H9 (cell line): Measurements from ENCODE around the gene TSPAN13. TPM values are rescaled to one million over a fixed set of nuclear protein-coding genes. Genes with fewer than 3 reads are reported as not detected.

ENCODE experiments used
- DNase-seq: peaks from one replicate; pipeline ENCODE4 v3.0.0-alpha.2; 2017
- H2AFZ ChIP-seq: one replicate; pipeline ENCODE4 v1.6.1; 2013; ENCODE audit warnings: mild to moderate bottlenecking, low read length, control low read depth, moderate library complexity
- H2AK5ac ChIP-seq: 2 replicates; pipeline ENCODE4 v1.6.1; 2013; ENCODE audit warnings: low read length, control low read depth, mixed read lengths; ENCODE audit not compliant: insufficient read length
- H2BK120ac ChIP-seq: one replicate; pipeline ENCODE4 v1.6.1; 2013; ENCODE audit warnings: low read depth, mild to moderate bottlenecking, low read length, control low read depth, inconsistent platforms; ENCODE audit not compliant: poor library complexity, severe bottlenecking
- H2BK12ac ChIP-seq: 2 replicates; pipeline ENCODE4 v1.6.1; 2013; ENCODE audit warnings: low read length, control low read depth, mixed read lengths, low read depth; ENCODE audit not compliant: insufficient read length
- H2BK15ac ChIP-seq: 2 replicates; pipeline ENCODE4 v1.6.1; 2013; ENCODE audit warnings: low read depth, low read length, control low read depth
- H2BK20ac ChIP-seq: one replicate; pipeline ENCODE4 v1.6.1; 2013; ENCODE audit warnings: low read depth, mild to moderate bottlenecking, low read length, control low read depth, inconsistent platforms; ENCODE audit not compliant: poor library complexity, severe bottlenecking
- H2BK5ac ChIP-seq: 2 replicates; pipeline ENCODE4 v1.6.1; 2013; ENCODE audit warnings: low read length, control low read depth, mixed read lengths; ENCODE audit not compliant: insufficient read length
- H3K14ac ChIP-seq: 2 replicates; pipeline ENCODE4 v1.6.1; 2013; ENCODE audit warnings: low read length, control low read depth; ENCODE audit not compliant: insufficient read depth
- H3K18ac ChIP-seq: 2 replicates; pipeline ENCODE4 v1.6.1; 2013; ENCODE audit warnings: low read depth, mild to moderate bottlenecking, mixed read lengths, low read length, control low read depth; ENCODE audit not compliant: insufficient read length
- H3K23ac ChIP-seq: 2 replicates; pipeline ENCODE4 v1.6.1; 2013; ENCODE audit warnings: low read length, control low read depth, mixed read lengths, low read depth; ENCODE audit not compliant: insufficient read length
- H3K23me2 ChIP-seq: 2 replicates; pipeline ENCODE4 v1.6.1; 2013; ENCODE audit warnings: low read depth, mild to moderate bottlenecking, mixed read lengths, low read length, control low read depth; ENCODE audit not compliant: insufficient read length, poor library complexity, severe bottlenecking
- H3K27ac ChIP-seq: 2 replicates; pipeline ENCODE4 v1.5.1; 2013; ENCODE audit warnings: low read length, control low read depth, mixed read lengths, low read depth; ENCODE audit not compliant: insufficient read length
- H3K27me3 ChIP-seq: 2 replicates; pipeline ENCODE4 v1.6.1; 2013; ENCODE audit warnings: low read length, control low read depth, inconsistent platforms; ENCODE audit not compliant: insufficient read depth
- H3K4ac ChIP-seq: 2 replicates; pipeline ENCODE4 v1.6.1; 2013; ENCODE audit warnings: low read depth, mild to moderate bottlenecking, control low read depth, inconsistent platforms, low read length, moderate library complexity
- H3K4me1 ChIP-seq: 2 replicates; pipeline ENCODE4 v1.6.1; 2013; ENCODE audit warnings: low read length, control low read depth, inconsistent platforms; ENCODE audit not compliant: insufficient read depth
- H3K4me2 ChIP-seq: 2 replicates; pipeline ENCODE4 v1.6.1; 2013; ENCODE audit warnings: low read length, control low read depth, mixed read lengths; ENCODE audit not compliant: insufficient read length, insufficient read depth
- H3K56ac ChIP-seq: 2 replicates; pipeline ENCODE4 v1.6.1; 2013; ENCODE audit warnings: low read depth, mild to moderate bottlenecking, mixed read lengths, low read length, control low read depth; ENCODE audit not compliant: insufficient read length
- H3K79me1 ChIP-seq: 2 replicates; pipeline ENCODE4 v1.6.1; 2013; ENCODE audit warnings: low read depth, mild to moderate bottlenecking, moderate library complexity, low read length, control low read depth, inconsistent platforms; ENCODE audit not compliant: insufficient read depth, poor library complexity, severe bottlenecking
- H3K79me2 ChIP-seq: 2 replicates; pipeline ENCODE4 v1.6.1; 2013; ENCODE audit warnings: low read length, control low read depth, inconsistent platforms; ENCODE audit not compliant: insufficient read depth
- H3K9ac ChIP-seq: 2 replicates; pipeline ENCODE4 v1.6.1; 2013; ENCODE audit warnings: low read length, control low read depth, mixed read lengths; ENCODE audit not compliant: insufficient read length; ENCODE audit errors: extremely low read depth
- H3K9me3 ChIP-seq: one replicate; pipeline ENCODE4 v1.6.1; 2013; ENCODE audit warnings: low read depth, low read length, inconsistent platforms; ENCODE audit not compliant: control insufficient read depth
- H3T11ph ChIP-seq: one replicate; pipeline ENCODE4 v1.6.1; 2013; ENCODE audit warnings: mild to moderate bottlenecking, low read length, control low read depth, inconsistent platforms
- H4K20me1 ChIP-seq: one replicate; pipeline ENCODE4 v1.6.1; 2013; ENCODE audit not compliant: control insufficient read depth, insufficient read length, insufficient read depth
- H4K5ac ChIP-seq: 2 replicates; pipeline ENCODE4 v1.6.1; 2013; ENCODE audit warnings: low read depth, mild to moderate bottlenecking, mixed read lengths, low read length, control low read depth; ENCODE audit not compliant: insufficient read length
- H4K8ac ChIP-seq: replicated peaks from 2 replicates; pipeline ENCODE4 v1.6.1; 2013; ENCODE audit warnings: low read length, control low read depth, mixed read lengths, low read depth; ENCODE audit not compliant: insufficient read length
- H4K91ac ChIP-seq: 2 replicates; pipeline ENCODE4 v1.6.1; 2013; ENCODE audit warnings: low read depth, mild to moderate bottlenecking, moderate library complexity, mixed read lengths, low read length, control low read depth; ENCODE audit not compliant: insufficient read length
- H3K27ac Mint-ChIP-seq, 3 experiments: 2 replicates in 2 of 3; 3 replicates in 1 of 3; pipeline ENCODE4 v1.8.0; 2020 to 2021; ENCODE audit warnings: mixed read lengths in 3 of 3, mild to moderate bottlenecking in 1 of 3, moderate library complexity in 1 of 3
- H3K27me3 Mint-ChIP-seq: 2 replicates; pipeline ENCODE4 v1.8.0; 2021; ENCODE audit warnings: low read depth, mild to moderate bottlenecking, moderate library complexity, mixed read lengths
- H3K36me3 Mint-ChIP-seq, 3 experiments: 2 replicates in 2 of 3; 3 replicates in 1 of 3; pipeline ENCODE4 v1.8.0; 2020 to 2021; ENCODE audit warnings: low read depth in 3 of 3, mixed read lengths in 3 of 3; ENCODE audit not compliant: insufficient read depth in 1 of 3
- H3K4me1 Mint-ChIP-seq, 2 experiments: 2 replicates each; pipeline ENCODE4 v1.8.0; 2020; ENCODE audit warnings: mixed read lengths in 2 of 2
- H3K4me3 Mint-ChIP-seq, 2 experiments: 2 replicates in 1 of 2; 3 replicates in 1 of 2; pipeline ENCODE4 v1.8.0; 2020 to 2021; ENCODE audit warnings: mild to moderate bottlenecking in 2 of 2, mixed read lengths in 2 of 2, moderate library complexity in 1 of 2
- H3K9me3 Mint-ChIP-seq, 2 experiments: 2 replicates in 1 of 2; 3 replicates in 1 of 2; pipeline ENCODE4 v1.8.0; 2020; ENCODE audit warnings: mild to moderate bottlenecking in 2 of 2, mixed read lengths in 2 of 2, moderate library complexity in 1 of 2
- CTCF ChIP-seq: fragments of 200-600 bp; sonication (generic); conservative IDR thresholded peaks from 3 replicates; pipeline ENCODE4 v1.8.0; 2021; ENCODE audit warnings: antibody characterized with exemption, mild to moderate bottlenecking
- WGBS: extraction: QIAGEN DNeasy Blood & Tissue Kit; methylation state at CpG from one replicate; pipeline ENCODE4 v1.1.7; 2013; ENCODE audit warnings: missing lambda C conversion rate, low lambda C conversion rate, mixed read lengths; ENCODE audit not compliant: insufficient read length; ENCODE audit errors: extremely low coverage; 5-methylcytosine and 5-hydroxymethylcytosine counted together
- total RNA-seq: library from RNA; stranded (reverse); gene quantifications from 2 replicates; pipeline ENCODE4 v1.2.1, GENCODE V29; 2021

TSPAN13 gene
- total RNA-seq, 1 experiment from 2014 or later, result 18.7 TPM

GRCh38 chr7:16817536-16817935, 64.0 kb downstream of the TSPAN13 start:
- Histone ChIP-seq H3K27me3 (no peaks in the 10 kb centered on the region), H2BK5ac (no peak overlapping the region), H3K4me2 (no peak overlapping the region), H3K56ac (no peak overlapping the region), H2BK15ac (no peak overlapping the region), H3T11ph (no peak overlapping the region), H4K20me1 (no peaks in the 10 kb centered on the region), H2BK20ac (no peak overlapping the region), H3K9ac (no peak overlapping the region), H3K79me2 (no peaks in the 10 kb centered on the region), H3K27ac (no peak overlapping the region), H3K4me1 (no peaks in the 10 kb centered on the region), H3K79me1 (no peaks in the 10 kb centered on the region), H2BK12ac (no peak overlapping the region), H2AK5ac (no peak overlapping the region), H3K18ac (no peak overlapping the region), H2BK120ac (no peak overlapping the region), H4K8ac (no peak overlapping the region), H4K91ac (no peak overlapping the region), H3K14ac (no peak overlapping the region), H3K23ac (no peak overlapping the region), H3K4ac (no peak overlapping the region), H3K23me2 (no peaks in the 10 kb centered on the region), H2AFZ (no peak overlapping the region), H4K5ac (no peak overlapping the region), H3K9me3 (no peaks in the 10 kb centered on the region)
- Mint-ChIP-seq H3K27me3 (no peaks in the 10 kb centered on the region), H3K27ac (no peak overlapping the region), H3K36me3 (no peaks in the 10 kb centered on the region), H3K4me1 (peaks cover 0 to 3% of the 10 kb centered on the region in 2 experiments; a peak in 1 of 4 replicates), H3K4me3 (no peak overlapping the region), H3K9me3 (no peaks in the 10 kb centered on the region; a peak in 1 of 5 replicates)
- WGBS, result no CpG with 5 or more reads among the region's 1 CpG
- no peak for DNase-seq
- TF ChIP-seq CTCF, result no peak
